Neural crest cell (in vitro differentiated cells): ENCODE results near the gene SCRN3. TPM values are rescaled to one million over a fixed set of nuclear protein-coding genes. Genes with fewer than 3 reads are reported as not detected.

Experiments
- DNase-seq: peaks from one replicate; pipeline ENCODE4 v3.0.0; 2021; ENCODE audit warnings: low read depth, mixed read lengths, low spot score
- H3K27ac Mint-ChIP-seq: one replicate; pipeline ENCODE4 v1.8.0; 2021; ENCODE audit warnings: mild to moderate bottlenecking, mixed read lengths; ENCODE audit not compliant: unreplicated experiment
- H3K27me3 Mint-ChIP-seq: 2 replicates; pipeline ENCODE4 v1.8.0; 2021; ENCODE audit warnings: low read depth, mild to moderate bottlenecking, mixed read lengths
- H3K36me3 Mint-ChIP-seq: 2 replicates; pipeline ENCODE4 v1.8.0; 2021; ENCODE audit warnings: low read depth, mild to moderate bottlenecking, mixed read lengths
- H3K4me1 Mint-ChIP-seq: 2 replicates; pipeline ENCODE4 v1.8.0; 2021; ENCODE audit warnings: mixed read lengths
- H3K4me3 Mint-ChIP-seq: one replicate; pipeline ENCODE4 v1.8.0; 2021; ENCODE audit warnings: mild to moderate bottlenecking, mixed read lengths
- H3K9me3 Mint-ChIP-seq: 2 replicates; pipeline ENCODE4 v1.8.0; 2021; ENCODE audit warnings: mixed read lengths
- total RNA-seq: library from RNA; stranded (reverse); gene quantifications from 2 replicates; pipeline ENCODE4 v1.2.1, GENCODE V29; 2021
- TF ChIP-seq, protein P1 (sequence below): fragments of 200-600 bp; sonication (generic); conservative IDR thresholded peaks from 2 replicates; pipeline ENCODE4 v1.5.0; 2021; ENCODE audit warnings: antibody characterized with exemption, mild to moderate bottlenecking

SCRN3 gene
- total RNA-seq, 1 donor from 2014 or later: 30.9 TPM

DNA sequence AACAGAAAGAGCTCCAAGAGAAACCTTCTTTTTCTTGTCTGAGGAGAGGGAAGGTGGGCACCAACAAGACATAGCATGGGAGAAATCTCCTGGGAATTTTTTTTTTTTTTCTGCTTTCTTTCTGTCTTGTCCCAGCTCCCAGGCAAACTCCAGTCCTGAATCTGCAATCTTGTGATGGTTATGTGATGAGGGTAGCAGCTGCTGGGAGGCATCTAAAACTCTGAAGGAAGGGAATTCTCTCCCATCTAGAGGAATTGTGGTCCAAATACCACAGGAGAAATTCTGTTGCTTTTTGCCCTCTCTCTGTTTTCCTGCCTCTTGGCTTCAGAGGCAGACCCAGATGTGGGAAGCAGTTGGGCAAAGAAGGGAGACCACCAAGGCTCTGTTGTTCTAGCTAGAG lies 16.7 kb downstream of the SCRN3 start:
- Mint-ChIP-seq H3K4me3 (peak overlapping the region; percentile 56), H3K9me3 (no peaks in the 10 kb centered on the region), H3K27ac (no peak overlapping the region), H3K4me1 (peaks cover 8% of the 10 kb centered on the region), H3K36me3 (peaks cover 8% of the 10 kb centered on the region), H3K27me3 (no peaks in the 10 kb centered on the region)
- DNase-seq: no peak
- TF ChIP-seq, protein P1, sequence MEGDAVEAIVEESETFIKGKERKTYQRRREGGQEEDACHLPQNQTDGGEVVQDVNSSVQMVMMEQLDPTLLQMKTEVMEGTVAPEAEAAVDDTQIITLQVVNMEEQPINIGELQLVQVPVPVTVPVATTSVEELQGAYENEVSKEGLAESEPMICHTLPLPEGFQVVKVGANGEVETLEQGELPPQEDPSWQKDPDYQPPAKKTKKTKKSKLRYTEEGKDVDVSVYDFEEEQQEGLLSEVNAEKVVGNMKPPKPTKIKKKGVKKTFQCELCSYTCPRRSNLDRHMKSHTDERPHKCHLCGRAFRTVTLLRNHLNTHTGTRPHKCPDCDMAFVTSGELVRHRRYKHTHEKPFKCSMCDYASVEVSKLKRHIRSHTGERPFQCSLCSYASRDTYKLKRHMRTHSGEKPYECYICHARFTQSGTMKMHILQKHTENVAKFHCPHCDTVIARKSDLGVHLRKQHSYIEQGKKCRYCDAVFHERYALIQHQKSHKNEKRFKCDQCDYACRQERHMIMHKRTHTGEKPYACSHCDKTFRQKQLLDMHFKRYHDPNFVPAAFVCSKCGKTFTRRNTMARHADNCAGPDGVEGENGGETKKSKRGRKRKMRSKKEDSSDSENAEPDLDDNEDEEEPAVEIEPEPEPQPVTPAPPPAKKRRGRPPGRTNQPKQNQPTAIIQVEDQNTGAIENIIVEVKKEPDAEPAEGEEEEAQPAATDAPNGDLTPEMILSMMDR: no peak

- Mint-ChIP-seq H3K4me3 (no peak overlapping the region), H3K27ac (no peak overlapping the region), H3K27me3 (no peaks in the 10 kb centered on the region), H3K4me1 (no peaks in the 10 kb centered on the region), H3K36me3 (peaks cover 33% of the 10 kb centered on the region), H3K9me3 (peaks cover 6% of the 10 kb centered on the region)
- DNase-seq: no peak
- TF ChIP-seq, protein P1: no peak
Observed at GRCh38 chr2:174428214-174428613, 32.7 kb downstream of the SCRN3 start.

DNA sequence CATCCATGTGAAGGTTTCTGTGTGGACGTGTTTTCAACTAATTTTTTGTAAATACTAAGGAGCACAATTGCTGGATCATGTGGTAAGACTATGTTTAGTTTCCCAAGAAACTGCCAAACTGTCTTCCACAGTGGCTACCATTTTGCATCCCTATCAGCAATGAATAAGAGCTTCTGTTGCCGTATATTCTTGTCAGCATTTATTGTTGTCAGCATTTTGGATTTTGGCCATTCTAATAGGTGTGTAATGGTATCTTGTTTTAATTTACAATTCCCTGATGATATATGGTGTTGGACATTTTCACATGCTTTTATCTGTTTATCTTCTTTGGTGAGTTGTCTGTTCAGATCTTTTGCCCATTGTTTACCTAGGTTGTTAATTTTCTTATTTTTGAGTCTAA lies 34.5 kb downstream of the SCRN3 start:
- TF ChIP-seq, protein P1: no peak
- no peak for DNase-seq

DNA sequence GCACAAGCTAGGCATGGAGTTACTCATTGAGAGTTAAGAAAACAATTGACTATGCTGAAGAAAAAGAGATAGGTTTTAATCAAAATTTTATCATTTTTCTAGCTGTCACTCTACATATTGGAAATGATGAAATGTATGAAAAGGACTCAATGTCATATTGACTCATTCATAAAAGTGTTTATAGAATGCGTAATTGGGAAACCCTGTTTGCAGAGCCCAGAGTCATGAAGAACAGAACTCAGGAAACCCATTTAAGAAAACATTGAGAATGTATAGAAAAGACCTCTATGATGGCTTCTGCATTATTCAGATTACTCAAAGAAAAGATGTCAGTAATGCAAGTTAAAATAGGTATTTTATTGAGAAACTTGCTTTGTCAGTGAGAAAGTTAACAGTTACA lies 36.4 kb downstream of the SCRN3 start:
- TF ChIP-seq, protein P1: no peak
- Mint-ChIP-seq H3K27ac (no peak overlapping the region), H3K27me3 (no peaks in the 10 kb centered on the region), H3K36me3 (peaks cover 39% of the 10 kb centered on the region), H3K9me3 (peaks cover 6% of the 10 kb centered on the region), H3K4me3 (no peak overlapping the region), H3K4me1 (no peaks in the 10 kb centered on the region)
- DNase-seq: no peak

More for the DNA sequence above, 34.5 kb downstream of the SCRN3 start:
- H3K4me1 Mint-ChIP-seq: no peaks in the 10 kb centered on the region
- no peak overlapping the region for H3K27ac Mint-ChIP-seq
- no peak overlapping the region for H3K4me3 Mint-ChIP-seq
- peaks cover 6% of the 10 kb centered on the region for H3K9me3 Mint-ChIP-seq
- H3K27me3 Mint-ChIP-seq: no peaks in the 10 kb centered on the region
- H3K36me3 Mint-ChIP-seq: peaks cover 36% of the 10 kb centered on the region

- no peak for DNase-seq
- Mint-ChIP-seq H3K27ac (peak overlapping the region; percentile 43), H3K4me3 (no peak overlapping the region), H3K36me3 (peaks cover 12% of the 10 kb centered on the region), H3K27me3 (no peaks in the 10 kb centered on the region), H3K9me3 (no peaks in the 10 kb centered on the region), H3K4me1 (no peaks in the 10 kb centered on the region)
- TF ChIP-seq, protein P1: no peak
Observed at GRCh38 chr2:174436351-174436750, 40.8 kb downstream of the SCRN3 start.
